Stimulated activated CD4-positive, alpha-beta T cell treated with anti-CD3 and anti-CD28 coated beads, Interleukin-15, amount 100 ng/mL, for 1 hour (primary cell): ENCODE data around the gene KRT81.
A peak's percentile ranks its signal among the peaks of the same experiment; 100 is the strongest.
"Not testable (repeated sequence)": the region's sequence is repeated elsewhere in the genome, so short reads cannot be mapped to it uniquely, and the experiment has no call there.

Source experiments
- DNase-seq, 2 donors: peaks; one replicate each; pipeline ENCODE4 v3.0.0-alpha.2; 2020; ENCODE audit warnings: low read depth in 1 of 2, low spot score in 1 of 2

The KRT81 gene

DNA sequence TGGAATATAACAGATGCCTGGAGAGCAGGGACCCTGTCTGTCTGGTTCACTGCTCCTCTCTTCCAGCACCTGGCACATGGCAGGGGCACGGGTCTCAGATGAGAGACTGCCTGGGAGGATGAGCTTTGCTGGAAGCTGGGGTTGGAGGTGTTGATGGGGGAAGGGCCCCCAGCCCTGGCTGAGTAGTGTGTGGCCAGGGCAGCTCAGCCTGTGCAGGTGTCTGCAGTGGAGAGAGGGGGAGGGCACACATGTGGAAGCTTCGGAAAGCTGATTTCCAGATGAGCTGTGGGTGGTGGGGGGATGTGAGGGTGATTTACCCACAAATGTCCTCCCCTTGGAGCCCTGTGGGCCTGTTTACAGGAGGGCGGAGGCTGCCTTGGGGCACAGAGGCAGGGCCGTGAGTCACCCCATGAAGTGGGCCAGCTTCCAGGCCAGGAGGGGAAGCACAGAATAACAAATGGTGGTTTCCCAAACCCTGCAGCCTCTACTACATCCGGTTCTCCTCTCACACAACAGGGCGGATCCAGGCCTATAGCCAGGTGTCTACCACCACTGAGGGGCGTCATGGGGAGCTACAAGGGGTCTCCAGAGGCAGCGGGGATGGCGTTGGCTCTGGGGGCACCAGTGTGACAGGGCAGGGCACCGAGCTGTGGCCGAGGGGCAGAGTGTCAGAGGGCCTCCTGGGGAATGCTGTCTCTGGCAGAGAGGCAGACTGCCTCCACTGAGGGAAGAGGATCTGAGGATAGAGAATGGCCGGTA lies 47.3 kb downstream of the KRT81 start:
- DNase-seq: peak; percentile 50

DNA sequence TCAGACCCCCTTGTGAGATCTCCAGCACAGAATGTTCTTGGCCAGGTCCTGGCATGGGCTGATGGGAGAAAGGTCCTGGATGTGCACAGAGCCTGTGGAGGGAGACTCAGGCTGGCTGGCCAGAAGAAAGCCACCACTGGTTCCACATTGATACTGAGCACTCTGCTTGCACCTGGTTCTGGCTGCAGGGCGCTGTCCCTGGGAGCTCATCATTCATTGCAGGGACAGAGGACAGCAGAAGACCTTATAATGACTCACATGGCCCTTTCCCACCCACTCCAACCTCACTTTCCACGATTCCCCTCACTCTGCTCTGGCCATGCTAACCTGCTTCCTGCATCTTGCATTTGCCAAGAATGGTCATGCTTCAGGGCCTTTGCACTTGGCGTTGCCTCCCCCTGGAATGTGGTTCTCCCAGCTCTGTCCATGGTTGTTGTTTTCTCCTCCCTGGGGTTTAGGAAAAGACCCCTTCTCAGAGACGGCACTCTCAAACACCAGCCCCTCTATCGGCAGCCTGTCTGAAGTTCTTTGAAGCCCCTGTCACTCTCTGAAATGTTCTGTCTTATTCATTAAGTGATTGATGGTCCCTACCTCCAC lies 48.0 kb downstream of the KRT81 start:
- DNase-seq: no peak

- DNase-seq: no peak
Observed at GRCh38 chr12:52242442-52243258, 48.7 kb downstream of the KRT81 start.

DNA sequence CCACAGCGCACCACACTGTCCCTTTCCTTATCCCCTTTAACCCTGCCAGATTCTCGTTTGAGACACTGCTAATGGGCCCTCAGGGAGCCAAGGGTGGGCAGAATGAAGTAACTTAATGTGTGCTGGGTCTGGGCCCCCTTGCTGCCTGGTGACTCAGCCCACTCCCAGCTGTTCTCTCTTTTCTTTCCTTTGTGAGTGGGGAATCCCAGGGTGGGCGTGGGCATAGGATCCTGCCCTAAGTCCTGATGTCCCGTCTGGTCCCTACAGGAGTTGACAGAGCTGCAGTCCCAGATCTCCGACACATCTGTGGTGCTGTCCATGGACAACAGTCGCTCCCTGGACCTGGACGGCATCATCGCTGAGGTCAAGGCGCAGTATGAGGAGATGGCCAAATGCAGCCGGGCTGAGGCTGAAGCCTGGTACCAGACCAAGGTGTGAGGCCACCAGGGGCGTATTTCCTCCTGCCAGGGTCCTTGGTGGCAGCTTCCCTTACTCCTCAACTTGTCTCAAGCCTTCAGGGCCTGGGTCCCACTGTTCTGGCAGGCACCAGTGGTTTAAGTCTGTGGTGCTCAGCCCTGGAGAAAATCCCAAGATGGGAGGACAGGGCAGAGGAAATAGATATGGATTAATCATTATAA lies 50.0 kb downstream of the KRT81 start:
- no peak for DNase-seq

DNA sequence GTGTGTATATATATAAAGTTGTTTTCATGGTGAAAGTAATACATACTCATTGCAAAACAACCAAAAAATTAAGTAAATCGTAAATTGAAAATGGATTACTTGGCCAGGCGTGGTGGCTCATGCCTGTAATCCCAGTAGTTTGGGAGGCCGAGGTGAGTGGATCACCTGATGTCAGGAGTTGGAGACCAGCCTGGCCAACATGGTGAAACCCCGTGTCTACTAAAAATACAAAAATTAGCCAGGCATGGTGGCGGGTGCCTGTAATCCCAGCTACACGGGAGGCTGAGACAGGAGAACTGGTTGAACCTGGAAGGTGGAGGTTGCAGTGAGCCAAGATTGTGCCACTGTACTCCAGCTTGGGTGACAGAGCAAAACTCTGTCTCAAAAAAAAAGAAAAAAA lies 51.1 kb downstream of the KRT81 start:
- not testable (repeated sequence) for DNase-seq

DNA sequence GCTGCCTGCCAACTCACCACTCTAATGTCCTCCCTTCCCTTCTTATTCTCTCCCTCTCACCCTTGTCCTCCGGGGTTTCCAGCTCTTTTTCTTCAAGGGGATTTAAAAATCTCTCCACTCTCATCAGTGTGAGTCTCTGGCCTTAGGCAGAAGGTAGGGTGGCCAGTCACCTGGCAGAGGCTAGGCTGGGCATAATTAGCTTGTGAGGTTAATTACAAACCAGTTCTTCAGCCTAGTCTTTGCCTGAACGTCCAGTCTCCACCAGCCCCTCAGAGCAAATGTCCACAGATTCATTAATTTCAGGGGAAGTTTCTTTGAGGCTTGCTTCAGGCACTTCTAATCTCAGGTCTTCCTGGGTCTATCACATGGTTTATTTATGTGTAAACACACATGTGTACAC lies 51.6 kb downstream of the KRT81 start:
- DNase-seq: no peak

DNA sequence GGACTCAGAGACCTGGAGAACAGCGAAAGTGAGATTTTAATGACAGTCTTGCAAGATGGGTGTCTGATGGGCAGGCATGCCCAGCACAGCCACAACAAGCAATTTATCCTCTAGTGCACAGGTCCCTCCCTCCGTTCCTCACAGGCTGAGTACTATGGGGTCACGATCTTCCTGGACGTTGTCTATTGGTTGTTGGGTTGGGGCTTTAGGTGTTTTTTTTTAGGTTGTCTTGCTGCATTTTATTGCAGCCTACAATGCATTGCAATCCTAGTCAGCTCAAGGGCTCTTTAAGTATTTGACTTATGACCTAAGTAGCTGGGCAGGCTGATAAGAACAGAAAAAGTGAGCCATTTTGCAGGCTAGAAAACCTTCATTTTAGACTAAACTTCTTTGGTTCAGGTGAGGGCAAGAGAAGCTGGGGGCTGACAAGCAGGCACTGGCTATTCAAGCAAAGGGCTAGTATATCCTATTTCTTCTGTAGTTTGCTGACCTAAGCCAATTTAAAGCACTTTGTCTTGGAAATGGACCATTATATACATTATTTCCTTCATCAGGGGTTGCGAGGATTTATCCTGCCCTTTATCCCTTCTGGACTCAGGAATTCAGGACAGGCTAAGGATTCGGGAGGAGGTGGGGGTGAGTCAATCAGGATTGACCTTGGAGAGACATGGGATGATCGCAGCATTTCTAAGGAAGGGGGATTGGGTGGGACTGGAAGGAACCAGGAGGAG lies 52.3 kb downstream of the KRT81 start:
- no peak for DNase-seq

GRCh38 chr12:52238207-52238840 lies 53.0 kb downstream of the KRT81 start:
- DNase-seq: no peak

- no peak for DNase-seq
Observed at GRCh38 chr12:52236386-52237050, 54.8 kb downstream of the KRT81 start.
